ENCODE data around the gene CMC2.

The CMC2 gene

DNA sequence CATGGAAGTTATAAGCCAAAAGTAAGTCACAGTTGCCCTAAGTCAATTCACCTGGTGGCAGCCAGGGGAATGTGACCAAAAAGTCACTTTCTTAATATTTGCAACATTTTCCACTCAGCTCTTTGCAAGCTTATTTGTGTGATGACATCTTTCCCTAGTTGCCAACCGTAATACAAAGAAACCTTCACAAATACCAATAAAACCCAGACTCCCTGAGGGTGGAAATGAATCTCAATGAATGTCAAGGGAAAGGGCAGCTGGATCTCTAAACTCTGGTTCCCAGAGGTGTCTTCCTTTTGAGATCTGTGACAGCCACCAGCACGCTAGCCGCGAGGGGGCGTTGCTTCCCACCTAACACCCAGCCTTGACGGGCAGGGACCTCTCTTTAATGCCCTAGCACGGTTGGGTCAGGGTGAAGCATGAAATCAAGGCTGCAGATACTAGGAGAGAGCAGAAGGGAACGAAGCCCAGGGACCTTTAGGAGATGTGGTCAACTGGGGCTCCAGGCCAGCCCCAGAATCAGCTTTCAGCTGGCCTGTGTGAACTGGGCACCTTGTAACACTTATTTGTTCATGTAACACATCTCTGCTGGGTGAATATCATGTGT lies 82.2 kb downstream of the CMC2 start:
- no peak for DNase-seq (ENCODE audit: low read depth)

- DNase-seq (ENCODE audit: low read depth): no peak
Measured at GRCh38 chr16:80923356-80923755, 83.3 kb downstream of the CMC2 start.

Data from activated gamma-delta T cell treated with anti-CD3 and anti-CD28 coated beads, Interleukin-2, amount 50 U/mL, for 16 hours (primary cell).